Stomach (tissue), 4 donors: ENCODE measurements around the gene BCKDK.
A peak's percentile ranks its signal among the peaks of the same experiment; 100 is the strongest.

Experiments used
- EP300 ChIP-seq: sonication (generic); formaldehyde crosslinking; IDR thresholded peaks from one replicate; pipeline ENCODE4 v1.6.1; 2017; ENCODE audit warnings: antibody characterized with exemption
- POLR2A ChIP-seq, 4 donors: fragments of 450-650 bp; IDR thresholded peaks; one replicate each; pipeline ENCODE4 v1.6.1; 2016; ENCODE audit warnings: antibody characterized with exemption in 4 of 4, control low read depth in 2 of 4, mild to moderate bottlenecking in 1 of 4, moderate library complexity in 1 of 4
- POLR2AphosphoS5 ChIP-seq, 3 donors: sonication (generic); formaldehyde crosslinking; IDR thresholded peaks; one replicate each; pipeline ENCODE4 v1.6.1; 2016; ENCODE audit warnings: antibody characterized with exemption in 3 of 3
- TF ChIP-seq, protein P1 (sequence below), 7 experiments: fragments of 450-650 bp in 4 of 7; fragments of 200-600 bp in 3 of 7; sonication (generic) in 3 of 7; IDR thresholded peaks; one replicate each; pipeline ENCODE4 v1.5.1; 2016 to 2019; ENCODE audit warnings: antibody characterized with exemption in 7 of 7, control low read depth in 2 of 7, mild to moderate bottlenecking in 1 of 7

DNA sequence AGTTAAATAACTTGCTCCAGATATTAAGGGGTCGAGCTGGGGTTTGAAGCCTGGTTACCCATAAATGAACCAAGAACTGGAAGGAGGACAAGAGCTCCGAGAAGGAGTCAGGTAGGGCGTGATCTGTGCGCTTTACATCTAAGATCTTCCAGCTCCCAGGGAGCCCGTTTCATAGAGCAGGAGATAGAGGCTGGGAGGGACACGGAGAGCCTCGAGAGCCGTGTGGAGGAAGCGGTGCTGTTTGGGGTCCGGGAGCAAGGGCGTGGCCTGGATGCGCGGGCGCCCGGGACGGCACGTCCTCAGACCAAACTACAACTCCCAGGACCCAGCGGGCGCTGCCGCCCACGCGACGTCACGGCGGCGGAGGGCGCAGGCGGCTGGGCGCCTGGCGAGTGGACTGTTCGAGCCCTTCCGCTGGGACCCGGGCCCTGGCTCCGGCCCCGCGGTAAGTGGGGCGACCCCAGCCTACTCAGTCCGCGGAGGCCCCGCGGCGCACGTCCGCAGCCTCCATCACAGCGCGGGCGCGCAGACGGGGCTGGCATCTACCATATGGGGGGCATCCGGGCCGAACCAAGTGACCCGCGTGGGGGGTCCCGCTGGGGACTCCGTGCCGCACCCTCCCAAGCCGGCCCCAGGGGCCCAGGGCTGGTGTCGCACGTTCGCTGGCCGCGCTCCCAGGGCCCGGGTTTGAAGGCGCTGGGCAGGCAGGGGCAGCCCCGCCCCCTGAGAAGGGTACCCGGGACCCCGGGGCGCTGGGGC, at the start of gene BCKDK:
- no peak for TF ChIP-seq POLR2A (IDR thresholded peaks at IDR 0.05)
- TF ChIP-seq, protein P1, sequence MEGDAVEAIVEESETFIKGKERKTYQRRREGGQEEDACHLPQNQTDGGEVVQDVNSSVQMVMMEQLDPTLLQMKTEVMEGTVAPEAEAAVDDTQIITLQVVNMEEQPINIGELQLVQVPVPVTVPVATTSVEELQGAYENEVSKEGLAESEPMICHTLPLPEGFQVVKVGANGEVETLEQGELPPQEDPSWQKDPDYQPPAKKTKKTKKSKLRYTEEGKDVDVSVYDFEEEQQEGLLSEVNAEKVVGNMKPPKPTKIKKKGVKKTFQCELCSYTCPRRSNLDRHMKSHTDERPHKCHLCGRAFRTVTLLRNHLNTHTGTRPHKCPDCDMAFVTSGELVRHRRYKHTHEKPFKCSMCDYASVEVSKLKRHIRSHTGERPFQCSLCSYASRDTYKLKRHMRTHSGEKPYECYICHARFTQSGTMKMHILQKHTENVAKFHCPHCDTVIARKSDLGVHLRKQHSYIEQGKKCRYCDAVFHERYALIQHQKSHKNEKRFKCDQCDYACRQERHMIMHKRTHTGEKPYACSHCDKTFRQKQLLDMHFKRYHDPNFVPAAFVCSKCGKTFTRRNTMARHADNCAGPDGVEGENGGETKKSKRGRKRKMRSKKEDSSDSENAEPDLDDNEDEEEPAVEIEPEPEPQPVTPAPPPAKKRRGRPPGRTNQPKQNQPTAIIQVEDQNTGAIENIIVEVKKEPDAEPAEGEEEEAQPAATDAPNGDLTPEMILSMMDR (IDR thresholded peaks at IDR 0.05) = no peak
- TF ChIP-seq POLR2AphosphoS5 (IDR thresholded peaks at IDR 0.05) = peak in 2 of 3 donors; percentile 69 to 82
- no peak for TF ChIP-seq EP300
